ENCODE measurements around the gene TULP1. TPM values are rescaled to one million over a fixed set of nuclear protein-coding genes. Genes with fewer than 3 reads are reported as not detected.

Gene TULP1
- total and polyA plus RNA-seq, 4 donors: 0.05 to 2.6 (median 0.26) TPM; not detected in 1

- no peaks in the 10 kb centered on the region for H3K27me3 ChIP-seq (ENCODE audit: control insufficient read depth in 3 of 3, insufficient read depth in 3 of 3, low read length in 2 of 3)
- peaks cover 0 to 16% (median 3%) of the 10 kb centered on the region in 5 donors for H3K4me1 ChIP-seq (ENCODE audit: control insufficient read depth in 5 of 5, insufficient read depth in 5 of 5, low read length in 5 of 5)
- TF ChIP-seq, protein P1, sequence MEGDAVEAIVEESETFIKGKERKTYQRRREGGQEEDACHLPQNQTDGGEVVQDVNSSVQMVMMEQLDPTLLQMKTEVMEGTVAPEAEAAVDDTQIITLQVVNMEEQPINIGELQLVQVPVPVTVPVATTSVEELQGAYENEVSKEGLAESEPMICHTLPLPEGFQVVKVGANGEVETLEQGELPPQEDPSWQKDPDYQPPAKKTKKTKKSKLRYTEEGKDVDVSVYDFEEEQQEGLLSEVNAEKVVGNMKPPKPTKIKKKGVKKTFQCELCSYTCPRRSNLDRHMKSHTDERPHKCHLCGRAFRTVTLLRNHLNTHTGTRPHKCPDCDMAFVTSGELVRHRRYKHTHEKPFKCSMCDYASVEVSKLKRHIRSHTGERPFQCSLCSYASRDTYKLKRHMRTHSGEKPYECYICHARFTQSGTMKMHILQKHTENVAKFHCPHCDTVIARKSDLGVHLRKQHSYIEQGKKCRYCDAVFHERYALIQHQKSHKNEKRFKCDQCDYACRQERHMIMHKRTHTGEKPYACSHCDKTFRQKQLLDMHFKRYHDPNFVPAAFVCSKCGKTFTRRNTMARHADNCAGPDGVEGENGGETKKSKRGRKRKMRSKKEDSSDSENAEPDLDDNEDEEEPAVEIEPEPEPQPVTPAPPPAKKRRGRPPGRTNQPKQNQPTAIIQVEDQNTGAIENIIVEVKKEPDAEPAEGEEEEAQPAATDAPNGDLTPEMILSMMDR (IDR thresholded peaks at IDR 0.05; ENCODE audit: control extremely low read depth, extremely low read depth): no peak
- ATAC-seq (ENCODE audit: insufficient read depth, low FRiP score) (no peak), DNase-seq (no peak)
- H3K4me3 ChIP-seq: no peak overlapping the region
- 19% methylated on average over 30 to 32 of the region's 32 CpGs for WGBS, 2 donors
- no peaks in the 10 kb centered on the region for H3K36me3 ChIP-seq (ENCODE audit: control insufficient read depth in 4 of 4, insufficient read depth in 4 of 4, low read length in 4 of 4)
- H3K9me3 ChIP-seq (ENCODE audit: control insufficient read depth in 4 of 4, insufficient read depth in 3 of 4, low read length in 3 of 4): no peaks in the 10 kb centered on the region
- no peak overlapping the region for H3K27ac ChIP-seq (ENCODE audit: low read depth in 1 of 2, low read length in 1 of 2)
- peak overlapping the region; percentile 32 to 67 for H3K9ac ChIP-seq (ENCODE audit: insufficient read depth in 1 of 2, low read length in 2 of 2)
These were observed 1.1 kb downstream of the TULP1 start for GRCh38 chr6:35511562-35511941.

GRCh38 chr6:35510916-35511561 lies 1.7 kb downstream of the TULP1 start:
- ATAC-seq (ENCODE audit: insufficient read depth, low FRiP score): no peak
- WGBS, 2 donors: 54 to 65% methylated on average over 7 of the region's 7 CpGs
- H3K27me3 ChIP-seq (ENCODE audit: control insufficient read depth in 3 of 3, insufficient read depth in 3 of 3, low read length in 2 of 3): no peaks in the 10 kb centered on the region
- TF ChIP-seq, protein P1 (IDR thresholded peaks at IDR 0.05; ENCODE audit: control extremely low read depth, extremely low read depth): no peak
- DNase-seq: no peak
- H3K36me3 ChIP-seq (ENCODE audit: control insufficient read depth in 4 of 4, insufficient read depth in 4 of 4, low read length in 4 of 4): no peaks in the 10 kb centered on the region
- H3K9ac ChIP-seq (ENCODE audit: insufficient read depth in 1 of 2, low read length in 2 of 2): peak overlapping the region in 1 of 2 donors; percentile 67
- no peak overlapping the region for H3K4me3 ChIP-seq
- H3K9me3 ChIP-seq (ENCODE audit: control insufficient read depth in 4 of 4, insufficient read depth in 3 of 4, low read length in 3 of 4): no peaks in the 10 kb centered on the region
- H3K27ac ChIP-seq (ENCODE audit: low read depth in 1 of 2, low read length in 1 of 2): no peak overlapping the region
- H3K4me1 ChIP-seq (ENCODE audit: control insufficient read depth in 5 of 5, insufficient read depth in 5 of 5, low read length in 5 of 5): peaks cover 0 to 16% (median 3%) of the 10 kb centered on the region in 5 donors

- no peak overlapping the region for H3K27ac ChIP-seq (ENCODE audit: low read depth in 1 of 2, low read length in 1 of 2)
- no peak overlapping the region for H3K9ac ChIP-seq (ENCODE audit: insufficient read depth in 1 of 2, low read length in 2 of 2)
- no peak overlapping the region for H3K4me3 ChIP-seq
- no peaks in the 10 kb centered on the region for H3K36me3 ChIP-seq (ENCODE audit: control insufficient read depth in 4 of 4, insufficient read depth in 4 of 4, low read length in 4 of 4)
- H3K27me3 ChIP-seq (ENCODE audit: control insufficient read depth in 3 of 3, insufficient read depth in 3 of 3, low read length in 2 of 3): no peaks in the 10 kb centered on the region
- H3K9me3 ChIP-seq (ENCODE audit: control insufficient read depth in 4 of 4, insufficient read depth in 3 of 4, low read length in 3 of 4): no peaks in the 10 kb centered on the region
- ATAC-seq (ENCODE audit: insufficient read depth, low FRiP score) (no peak), DNase-seq (no peak)
- TF ChIP-seq, protein P1 (IDR thresholded peaks at IDR 0.05; ENCODE audit: control extremely low read depth, extremely low read depth): no peak
- 71 to 73% methylated on average over 5 of the region's 5 CpGs for WGBS, 2 donors
- peaks cover 0 to 16% (median 4%) of the 10 kb centered on the region in 5 donors for H3K4me1 ChIP-seq (ENCODE audit: control insufficient read depth in 5 of 5, insufficient read depth in 5 of 5, low read length in 5 of 5)
These were observed 4.2 kb downstream of the TULP1 start for GRCh38 chr6:35508542-35508941.

GRCh38 chr6:35508027-35508426 lies 4.7 kb downstream of the TULP1 start:
- H3K27me3 ChIP-seq (ENCODE audit: control insufficient read depth in 3 of 3, insufficient read depth in 3 of 3, low read length in 2 of 3): no peaks in the 10 kb centered on the region
- DNase-seq (no peak), ATAC-seq (ENCODE audit: insufficient read depth, low FRiP score) (no peak)
- TF ChIP-seq, protein P1 (IDR thresholded peaks at IDR 0.05; ENCODE audit: control extremely low read depth, extremely low read depth): no peak
- H3K9ac ChIP-seq (ENCODE audit: insufficient read depth in 1 of 2, low read length in 2 of 2): no peak overlapping the region
- no peaks in the 10 kb centered on the region for H3K36me3 ChIP-seq (ENCODE audit: control insufficient read depth in 4 of 4, insufficient read depth in 4 of 4, low read length in 4 of 4)
- H3K4me1 ChIP-seq (ENCODE audit: control insufficient read depth in 5 of 5, insufficient read depth in 5 of 5, low read length in 5 of 5): peaks cover 0 to 16% (median 4%) of the 10 kb centered on the region in 5 donors
- H3K4me3 ChIP-seq: no peak overlapping the region
- no peaks in the 10 kb centered on the region for H3K9me3 ChIP-seq (ENCODE audit: control insufficient read depth in 4 of 4, insufficient read depth in 3 of 4, low read length in 3 of 4)
- 72 to 78% methylated on average over 2 of the region's 2 CpGs for WGBS, 2 donors
- no peak overlapping the region for H3K27ac ChIP-seq (ENCODE audit: low read depth in 1 of 2, low read length in 1 of 2)
